Trophoblast cell (in vitro differentiated cells and primary cell): ENCODE measurements around the gene ELOF1.

Experiments
- DNase-seq, 2 donors: peaks; one replicate each; pipeline ENCODE4 v3.0.0-alpha.2; 2016
- H2AFZ ChIP-seq: 2 replicates; pipeline ENCODE4 v1.6.1; 2013; ENCODE audit warnings: low read length, moderate library complexity, mild to moderate bottlenecking; ENCODE audit not compliant: insufficient read depth, poor library complexity
- H2AK5ac ChIP-seq: 2 replicates; pipeline ENCODE4 v1.6.1; 2013; ENCODE audit warnings: mild to moderate bottlenecking, low read length
- H2BK120ac ChIP-seq: 2 replicates; pipeline ENCODE4 v1.6.1; 2013; ENCODE audit warnings: low read length, mild to moderate bottlenecking, moderate library complexity; ENCODE audit not compliant: insufficient read depth, poor library complexity
- H2BK12ac ChIP-seq: 2 replicates; pipeline ENCODE4 v1.6.1; 2013; ENCODE audit warnings: mild to moderate bottlenecking, low read length, moderate library complexity
- H2BK5ac ChIP-seq: 2 replicates; pipeline ENCODE4 v1.6.1; 2013; ENCODE audit warnings: low read length, low read depth, moderate library complexity, mild to moderate bottlenecking; ENCODE audit not compliant: poor library complexity
- H3K14ac ChIP-seq: 2 replicates; pipeline ENCODE4 v1.6.1; 2013; ENCODE audit warnings: mild to moderate bottlenecking, low read length
- H3K18ac ChIP-seq: 2 replicates; pipeline ENCODE4 v1.6.1; 2013; ENCODE audit warnings: mild to moderate bottlenecking, low read length
- H3K23ac ChIP-seq: 2 replicates; pipeline ENCODE4 v1.6.1; 2013; ENCODE audit warnings: low read length
- H3K27ac ChIP-seq: 2 replicates; pipeline ENCODE4 v1.5.1; 2013; ENCODE audit warnings: low read depth, mild to moderate bottlenecking, inconsistent platforms, low read length, moderate library complexity
- H3K27me3 ChIP-seq: 2 replicates; pipeline ENCODE4 v1.6.1; 2013; ENCODE audit warnings: inconsistent platforms, mild to moderate bottlenecking, low read length, moderate library complexity; ENCODE audit not compliant: insufficient read depth
- H3K36me3 ChIP-seq, 2 experiments: 1 replicate in 1 of 2; 2 replicates in 1 of 2; pipeline ENCODE4 v1.6.1; 2013; ENCODE audit warnings: low read length in 2 of 2, mild to moderate bottlenecking in 2 of 2, moderate library complexity in 1 of 2; ENCODE audit not compliant: insufficient read depth in 2 of 2, control insufficient read depth in 1 of 2
- H3K4ac ChIP-seq: 2 replicates; pipeline ENCODE4 v1.6.1; 2013; ENCODE audit warnings: low read depth, mild to moderate bottlenecking, low read length, moderate library complexity
- H3K4me1 ChIP-seq, 2 experiments: 1 replicate in 1 of 2; 2 replicates in 1 of 2; pipeline ENCODE4 v1.6.1; 2013; ENCODE audit warnings: low read length in 2 of 2, mild to moderate bottlenecking in 2 of 2, moderate library complexity in 1 of 2; ENCODE audit not compliant: insufficient read depth in 2 of 2, control insufficient read depth in 1 of 2
- H3K4me2 ChIP-seq: 2 replicates; pipeline ENCODE4 v1.6.1; 2013; ENCODE audit warnings: inconsistent platforms, mild to moderate bottlenecking, low read length, moderate library complexity
- H3K4me3 ChIP-seq: 2 replicates; pipeline ENCODE4 v1.5.1; 2013; ENCODE audit warnings: mild to moderate bottlenecking, low read depth, low read length, inconsistent platforms
- H3K79me1 ChIP-seq: one replicate; pipeline ENCODE4 v1.6.1; 2013; ENCODE audit warnings: low read length
- H3K79me2 ChIP-seq: 2 replicates; pipeline ENCODE4 v1.6.1; 2013; ENCODE audit warnings: low read length, mild to moderate bottlenecking; ENCODE audit not compliant: control insufficient read depth, insufficient read depth, poor library complexity
- H3K9ac ChIP-seq: 2 replicates; pipeline ENCODE4 v1.6.1; 2013; ENCODE audit warnings: mild to moderate bottlenecking, low read length
- H3K9me3 ChIP-seq: 2 replicates; pipeline ENCODE4 v1.6.1; 2013; ENCODE audit warnings: low read depth, mild to moderate bottlenecking, control low read depth, inconsistent platforms, low read length; ENCODE audit not compliant: insufficient read depth
- H4K12ac ChIP-seq: 2 replicates; pipeline ENCODE4 v1.6.1; 2013; ENCODE audit warnings: low read depth, mild to moderate bottlenecking, low read length, moderate library complexity
- H4K8ac ChIP-seq: 2 replicates; pipeline ENCODE4 v1.6.1; 2013; ENCODE audit warnings: low read depth, mild to moderate bottlenecking, low read length, moderate library complexity
- H4K91ac ChIP-seq: one replicate; pipeline ENCODE4 v1.6.1; 2013; ENCODE audit warnings: low read depth, mild to moderate bottlenecking, low read length, moderate library complexity
- WGBS: extraction: QIAGEN DNeasy Blood & Tissue Kit; methylation state at CpG from one replicate; pipeline ENCODE4 v1.1.7; 2013; ENCODE audit warnings: missing lambda C conversion rate; ENCODE audit not compliant: insufficient read length, insufficient coverage; ENCODE audit errors: extremely low coverage; 5-methylcytosine and 5-hydroxymethylcytosine counted together

ELOF1 gene

GRCh38 chr19:11538232-11539036 is 20.6 kb downstream of the ELOF1 start, which contains the start of gene CNN1:
Gene CNN1 (plus strand): TSS chr19:11538851. CDS start chr19:11538928, 77 bp downstream.
- no CpG with 5 or more reads among the region's 21 CpGs for WGBS
- Histone ChIP-seq H3K36me3 (peaks cover 12 to 15% of the 10 kb centered on the region in 2 experiments), H2BK12ac (peak within 1 kb of the TSS; percentile 84), H3K14ac (peak within 1 kb of the TSS; percentile 42), H3K4me3 (peak within 1 kb of the TSS; percentile 75), H3K18ac (peak within 1 kb of the TSS; percentile 87), H2BK120ac (peak within 1 kb of the TSS; percentile 79), H3K79me2 (peaks cover 20% of the 10 kb centered on the region), H3K4me2 (peak within 1 kb of the TSS; percentile 70), H3K23ac (peak within 1 kb of the TSS; percentile 10), H2AK5ac (peak within 1 kb of the TSS; percentile 92), H4K12ac (peak within 1 kb of the TSS; percentile 27), H3K27ac (peak within 1 kb of the TSS; percentile 91), H4K91ac (peak within 1 kb of the TSS; percentile 86), H3K79me1 (peaks cover 29% of the 10 kb centered on the region), H3K4me1 (peaks cover 17 to 21% of the 10 kb centered on the region in 2 experiments), H3K9me3 (no peaks in the 10 kb centered on the region), H2AFZ (peak within 1 kb of the TSS; percentile 37), H4K8ac (peak within 1 kb of the TSS; percentile 72), H3K27me3 (no peaks in the 10 kb centered on the region), H2BK5ac (peak within 1 kb of the TSS; percentile 90), H3K9ac (peak within 1 kb of the TSS; percentile 90), H3K4ac (peak within 1 kb of the TSS; percentile 91)
- no peak for DNase-seq

GRCh38 chr19:11535792-11536595 is 23.0 kb downstream of the ELOF1 start:
- Histone ChIP-seq H3K79me1 (peaks cover 29% of the 10 kb centered on the region), H3K23ac (no peak overlapping the region), H2AK5ac (peak overlapping the region; percentile 21), H3K14ac (peak overlapping the region; percentile 62), H4K12ac (peak overlapping the region; percentile 47), H3K27ac (peak overlapping the region; percentile 31), H4K8ac (peak overlapping the region; percentile 73), H3K9ac (peak overlapping the region; percentile 71), H2AFZ (peak overlapping the region; percentile 81), H3K79me2 (peaks cover 20% of the 10 kb centered on the region), H3K36me3 (peaks cover 2 to 6% of the 10 kb centered on the region in 2 experiments), H3K18ac (peak overlapping the region; percentile 19), H3K4me2 (peak overlapping the region; percentile 64), H3K4me1 (peaks cover 17 to 21% of the 10 kb centered on the region in 2 experiments), H4K91ac (peak overlapping the region; percentile 78), H2BK12ac (peak overlapping the region; percentile 58), H3K4me3 (no peak overlapping the region), H3K27me3 (no peaks in the 10 kb centered on the region), H2BK120ac (peak overlapping the region; percentile 90), H2BK5ac (peak overlapping the region; percentile 96), H3K4ac (peak overlapping the region; percentile 65), H3K9me3 (no peaks in the 10 kb centered on the region)
- no CpG with 5 or more reads among the region's 54 CpGs for WGBS
- DNase-seq: peak; percentile 89 to 96

DNA sequence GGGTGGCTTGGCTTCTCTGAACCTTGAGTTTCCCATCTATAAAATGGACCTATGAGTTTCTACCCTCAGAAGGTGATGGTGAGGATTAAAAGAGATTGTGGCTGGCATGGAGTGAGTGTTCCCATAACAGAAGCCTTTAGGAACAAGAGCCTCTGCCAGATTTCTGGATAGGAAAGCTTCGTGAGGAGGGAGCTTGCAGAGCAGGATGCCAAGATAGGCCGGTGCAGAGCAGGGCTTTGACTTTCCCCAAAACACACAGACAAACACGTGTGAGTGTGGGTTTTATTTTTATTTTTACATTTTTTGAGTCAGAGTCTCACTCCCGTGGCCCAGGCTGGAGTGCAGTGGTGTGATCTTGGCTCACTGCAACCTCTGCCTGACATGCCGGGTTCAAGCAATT is 24.1 kb downstream of the ELOF1 start:
- H3K9me3 ChIP-seq: no peaks in the 10 kb centered on the region
- H3K14ac ChIP-seq: no peak overlapping the region

GRCh38 chr19:11534538-11534937 is 24.5 kb downstream of the ELOF1 start:
- DNase-seq: no peak
- Histone ChIP-seq H3K79me1 (peaks cover 19% of the 10 kb centered on the region), H2BK12ac (no peak overlapping the region), H3K4me2 (no peak overlapping the region), H3K18ac (no peak overlapping the region), H3K79me2 (peaks cover 12% of the 10 kb centered on the region), H2BK120ac (no peak overlapping the region), H3K4ac (no peak overlapping the region), H3K4me1 (peaks cover 11 to 15% of the 10 kb centered on the region in 2 experiments), H3K23ac (no peak overlapping the region), H2AK5ac (no peak overlapping the region), H2BK5ac (no peak overlapping the region), H3K36me3 (no peaks in the 10 kb centered on the region), H3K27me3 (no peaks in the 10 kb centered on the region), H3K4me3 (no peak overlapping the region), H4K8ac (no peak overlapping the region), H3K27ac (no peak overlapping the region), H2AFZ (no peak overlapping the region), H3K9ac (no peak overlapping the region), H3K14ac (no peak overlapping the region), H4K12ac (no peak overlapping the region), H4K91ac (no peak overlapping the region), H3K9me3 (no peaks in the 10 kb centered on the region)
- WGBS: no CpG with 5 or more reads among the region's 1 CpG

More for the DNA sequence above, 24.1 kb downstream of the ELOF1 start:
- no peak overlapping the region for H3K23ac ChIP-seq
- H3K9ac ChIP-seq: no peak overlapping the region
- peaks cover 13% of the 10 kb centered on the region for H3K79me2 ChIP-seq
- no peaks in the 10 kb centered on the region for H3K36me3 ChIP-seq
- no peak for DNase-seq
- no CpG with 5 or more reads among the region's 5 CpGs for WGBS
- no peak overlapping the region for H2AFZ ChIP-seq
- no peak overlapping the region for H2AK5ac ChIP-seq
- H2BK120ac ChIP-seq: no peak overlapping the region
- no peak overlapping the region for H3K27ac ChIP-seq
- H3K27me3 ChIP-seq: no peaks in the 10 kb centered on the region
- H4K12ac ChIP-seq: no peak overlapping the region
- H3K79me1 ChIP-seq: peaks cover 21% of the 10 kb centered on the region
- no peak overlapping the region for H4K91ac ChIP-seq
- H2BK5ac ChIP-seq: no peak overlapping the region
- no peak overlapping the region for H3K4ac ChIP-seq
- no peak overlapping the region for H2BK12ac ChIP-seq
- peaks cover 12 to 15% of the 10 kb centered on the region in 2 experiments for H3K4me1 ChIP-seq
- H4K8ac ChIP-seq: no peak overlapping the region
- H3K4me3 ChIP-seq: no peak overlapping the region
- H3K18ac ChIP-seq: no peak overlapping the region
- no peak overlapping the region for H3K4me2 ChIP-seq
